ENCODE measurements around the gene LMO7.
"Not testable (repeated sequence)": the region's sequence is repeated elsewhere in the genome, so short reads cannot be mapped to it uniquely, and the experiment has no call there.

The LMO7 gene

DNA sequence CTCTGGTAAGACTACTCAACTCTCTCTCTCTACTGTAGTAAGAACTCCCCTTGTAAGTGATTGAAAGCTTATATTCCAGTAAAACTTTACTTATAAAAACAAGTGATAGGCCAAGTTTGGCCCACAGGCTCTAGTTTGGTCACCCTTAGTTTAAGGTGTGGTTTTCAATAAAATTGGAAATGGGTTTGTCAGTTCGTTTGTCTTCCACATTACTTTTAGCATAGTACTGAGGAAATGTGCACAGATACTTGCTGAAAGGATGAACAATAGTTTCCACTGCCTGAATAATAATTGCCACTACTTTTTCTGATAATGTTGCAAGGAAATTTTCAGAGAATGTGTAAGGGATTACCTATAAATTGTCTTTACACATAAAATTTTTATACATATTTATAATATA is 54.5 kb downstream of the LMO7 start:
- Histone ChIP-seq H3K36me3 (ENCODE audit: control insufficient read depth in 5 of 5, insufficient read depth in 5 of 5, low read length in 5 of 5) (peaks cover 0 to 6% (median 0%) of the 10 kb centered on the region in 5 donors), H3K4me3 (ENCODE audit: low read depth in 1 of 5, low read length in 5 of 5) (no peak overlapping the region), H3K27ac (ENCODE audit: low read depth, low read length) (no peak overlapping the region), H3K4me1 (ENCODE audit: control insufficient read depth in 5 of 5, insufficient read depth in 5 of 5, low read length in 5 of 5) (no peaks in the 10 kb centered on the region), H3K9me3 (ENCODE audit: control insufficient read depth in 5 of 5, low read length in 5 of 5) (no peaks in the 10 kb centered on the region), H3K27me3 (ENCODE audit: control insufficient read depth in 5 of 5, insufficient read depth in 4 of 5, low read length in 5 of 5) (no peaks in the 10 kb centered on the region), H3K9ac (ENCODE audit: low read length in 5 of 5) (no peak overlapping the region)

DNA sequence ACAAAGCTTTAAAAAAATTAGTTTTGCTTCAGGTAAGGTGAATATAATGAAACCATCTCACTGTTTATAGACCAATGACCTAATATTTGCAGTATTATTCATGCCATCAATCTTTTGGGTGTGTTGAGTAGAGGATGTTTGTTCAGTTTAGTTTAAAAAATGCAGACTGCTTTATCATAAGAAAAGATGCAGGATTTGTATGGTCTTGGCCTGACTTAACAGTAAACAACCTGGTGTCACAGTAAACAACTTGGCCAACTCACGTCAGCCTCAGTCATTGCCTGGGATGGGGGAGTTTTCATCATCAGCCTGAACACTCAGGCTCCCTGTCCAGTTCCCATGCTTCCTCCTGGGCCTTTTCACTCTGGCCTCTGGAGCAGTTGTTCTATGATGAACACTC is 55.1 kb downstream of the LMO7 start:
- Histone ChIP-seq H3K27ac (ENCODE audit: low read depth, low read length) (no peak overlapping the region), H3K9me3 (ENCODE audit: control insufficient read depth in 5 of 5, low read length in 5 of 5) (no peaks in the 10 kb centered on the region), H3K9ac (ENCODE audit: low read length in 5 of 5) (no peak overlapping the region), H3K4me3 (ENCODE audit: low read depth in 1 of 5, low read length in 5 of 5) (no peak overlapping the region), H3K4me1 (ENCODE audit: control insufficient read depth in 5 of 5, insufficient read depth in 5 of 5, low read length in 5 of 5) (no peaks in the 10 kb centered on the region), H3K27me3 (ENCODE audit: control insufficient read depth in 5 of 5, insufficient read depth in 4 of 5, low read length in 5 of 5) (no peaks in the 10 kb centered on the region), H3K36me3 (ENCODE audit: control insufficient read depth in 5 of 5, insufficient read depth in 5 of 5, low read length in 5 of 5) (peaks cover 0 to 6% (median 0%) of the 10 kb centered on the region in 5 donors)

DNA sequence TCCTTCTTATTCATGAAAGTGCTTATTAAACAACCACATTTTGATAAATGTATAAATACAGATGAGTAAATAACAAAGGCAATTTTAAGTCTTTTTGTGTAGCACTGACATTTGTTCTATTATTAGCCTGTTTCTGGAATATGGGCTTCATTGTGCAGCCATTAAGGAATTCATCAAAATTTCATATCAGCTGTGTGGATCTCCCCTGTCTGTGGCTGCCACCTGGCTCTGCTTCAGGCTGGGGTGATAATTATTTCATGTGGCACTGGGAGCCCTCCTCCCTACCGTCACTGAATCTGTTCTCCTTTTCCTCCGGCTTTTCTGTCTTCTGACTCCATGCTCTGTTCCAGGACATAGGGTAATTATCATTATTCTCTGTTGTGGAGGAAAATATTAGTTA is 57.1 kb downstream of the LMO7 start:
- peaks cover 0 to 6% (median 0%) of the 10 kb centered on the region in 5 donors for H3K36me3 ChIP-seq (ENCODE audit: control insufficient read depth in 5 of 5, insufficient read depth in 5 of 5, low read length in 5 of 5)
- H3K9ac ChIP-seq (ENCODE audit: low read length in 5 of 5) = no peak overlapping the region
- H3K4me1 ChIP-seq (ENCODE audit: control insufficient read depth in 5 of 5, insufficient read depth in 5 of 5, low read length in 5 of 5) = no peaks in the 10 kb centered on the region
- no peak overlapping the region for H3K4me3 ChIP-seq (ENCODE audit: low read depth in 1 of 5, low read length in 5 of 5)
- no peak overlapping the region for H3K27ac ChIP-seq (ENCODE audit: low read depth, low read length)
- no peaks in the 10 kb centered on the region for H3K27me3 ChIP-seq (ENCODE audit: control insufficient read depth in 5 of 5, insufficient read depth in 4 of 5, low read length in 5 of 5)
- no peaks in the 10 kb centered on the region for H3K9me3 ChIP-seq (ENCODE audit: control insufficient read depth in 5 of 5, low read length in 5 of 5)

DNA sequence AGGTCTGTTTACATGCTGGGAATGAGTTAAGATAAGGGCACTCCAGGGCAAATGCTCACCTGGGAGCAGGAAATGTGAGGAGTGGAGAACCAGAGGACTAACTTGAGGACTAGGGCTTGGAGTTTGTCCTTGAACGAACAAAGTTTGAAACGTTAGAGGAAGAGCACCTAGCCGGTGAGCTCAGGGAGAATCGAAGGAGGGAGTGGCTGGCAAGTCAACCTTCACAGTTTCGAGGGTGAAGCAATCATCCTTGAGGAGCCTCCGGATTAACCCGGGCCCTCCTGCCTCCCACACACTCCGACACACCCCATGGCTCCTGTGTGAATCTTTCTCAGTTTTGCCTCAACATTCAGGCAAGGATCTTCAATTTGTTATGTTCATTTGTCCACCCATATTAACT is 58.6 kb downstream of the LMO7 start:
- no peak overlapping the region for H3K27ac ChIP-seq (ENCODE audit: low read depth, low read length)
- H3K9me3 ChIP-seq (ENCODE audit: control insufficient read depth in 5 of 5, low read length in 5 of 5) = no peaks in the 10 kb centered on the region
- no peak overlapping the region for H3K4me3 ChIP-seq (ENCODE audit: low read depth in 1 of 5, low read length in 5 of 5)
- peaks cover 0 to 6% (median 0%) of the 10 kb centered on the region in 5 donors for H3K36me3 ChIP-seq (ENCODE audit: control insufficient read depth in 5 of 5, insufficient read depth in 5 of 5, low read length in 5 of 5)
- no peak overlapping the region for H3K9ac ChIP-seq (ENCODE audit: low read length in 5 of 5)
- H3K4me1 ChIP-seq (ENCODE audit: control insufficient read depth in 5 of 5, insufficient read depth in 5 of 5, low read length in 5 of 5) = no peaks in the 10 kb centered on the region
- no peaks in the 10 kb centered on the region for H3K27me3 ChIP-seq (ENCODE audit: control insufficient read depth in 5 of 5, insufficient read depth in 4 of 5, low read length in 5 of 5)

DNA sequence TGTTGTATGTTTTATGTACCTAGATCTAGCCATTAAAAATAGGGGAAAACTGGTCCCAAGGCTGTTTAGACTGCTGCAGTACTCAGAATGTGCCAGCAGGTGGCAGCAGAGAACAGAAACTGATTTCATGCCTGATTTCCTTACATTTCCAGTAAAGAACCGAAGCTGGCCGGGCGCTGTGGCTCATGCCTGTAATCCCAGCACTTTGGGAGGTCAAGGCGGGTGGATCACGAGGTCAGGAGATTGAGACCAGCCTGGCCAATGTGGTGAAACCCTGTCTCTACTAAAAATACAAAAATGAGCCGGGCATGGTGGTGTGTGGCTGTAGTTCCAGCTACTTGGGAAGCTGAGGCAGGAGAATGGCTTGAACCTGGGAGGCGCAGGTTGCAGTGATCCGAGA is 59.8 kb downstream of the LMO7 start:
- H3K4me3 ChIP-seq (ENCODE audit: low read depth in 1 of 5, low read length in 5 of 5); H3K36me3 ChIP-seq (ENCODE audit: control insufficient read depth in 5 of 5, insufficient read depth in 5 of 5, low read length in 5 of 5); H3K4me1 ChIP-seq (ENCODE audit: control insufficient read depth in 5 of 5, insufficient read depth in 5 of 5, low read length in 5 of 5): not testable (repeated sequence)

DNA sequence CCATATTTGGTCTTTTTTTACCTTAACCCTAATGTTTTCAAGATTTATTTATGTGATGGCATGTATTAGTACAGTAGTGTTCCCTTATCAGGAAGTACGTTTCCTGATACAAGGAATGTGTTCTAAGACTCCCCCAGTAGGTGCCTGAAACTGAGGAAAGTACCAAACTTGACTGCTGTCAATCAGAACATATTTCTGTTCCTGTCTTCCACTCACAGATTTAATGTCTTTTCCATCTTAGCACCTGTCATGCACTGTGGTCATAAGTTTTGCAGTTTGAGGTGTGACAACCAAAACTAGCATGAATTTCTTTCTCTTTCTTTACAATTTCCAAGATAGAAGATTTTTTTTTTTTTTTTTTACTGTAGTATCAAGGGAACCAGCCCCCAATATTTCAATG is 62.9 kb downstream of the LMO7 start:
- H3K4me1 ChIP-seq (ENCODE audit: control insufficient read depth in 5 of 5, insufficient read depth in 5 of 5, low read length in 5 of 5) = no peaks in the 10 kb centered on the region
- H3K4me3 ChIP-seq (ENCODE audit: low read depth in 1 of 5, low read length in 5 of 5) = no peak overlapping the region
- H3K36me3 ChIP-seq (ENCODE audit: control insufficient read depth in 5 of 5, insufficient read depth in 5 of 5, low read length in 5 of 5) = peaks cover 0 to 4% (median 0%) of the 10 kb centered on the region in 5 donors
- H3K9me3 ChIP-seq (ENCODE audit: control insufficient read depth in 5 of 5, low read length in 5 of 5) = no peaks in the 10 kb centered on the region
- H3K27me3 ChIP-seq (ENCODE audit: control insufficient read depth in 5 of 5, insufficient read depth in 4 of 5, low read length in 5 of 5) = no peaks in the 10 kb centered on the region
- no peak overlapping the region for H3K9ac ChIP-seq (ENCODE audit: low read length in 5 of 5)
- H3K27ac ChIP-seq (ENCODE audit: low read depth, low read length) = no peak overlapping the region

More for the DNA sequence above, 59.8 kb downstream of the LMO7 start:
- not testable (repeated sequence) for H3K9me3 ChIP-seq (ENCODE audit: control insufficient read depth in 5 of 5, low read length in 5 of 5); H3K27ac ChIP-seq (ENCODE audit: low read depth, low read length); H3K27me3 ChIP-seq (ENCODE audit: control insufficient read depth in 5 of 5, insufficient read depth in 4 of 5, low read length in 5 of 5); H3K9ac ChIP-seq (ENCODE audit: low read length in 5 of 5)

DNA sequence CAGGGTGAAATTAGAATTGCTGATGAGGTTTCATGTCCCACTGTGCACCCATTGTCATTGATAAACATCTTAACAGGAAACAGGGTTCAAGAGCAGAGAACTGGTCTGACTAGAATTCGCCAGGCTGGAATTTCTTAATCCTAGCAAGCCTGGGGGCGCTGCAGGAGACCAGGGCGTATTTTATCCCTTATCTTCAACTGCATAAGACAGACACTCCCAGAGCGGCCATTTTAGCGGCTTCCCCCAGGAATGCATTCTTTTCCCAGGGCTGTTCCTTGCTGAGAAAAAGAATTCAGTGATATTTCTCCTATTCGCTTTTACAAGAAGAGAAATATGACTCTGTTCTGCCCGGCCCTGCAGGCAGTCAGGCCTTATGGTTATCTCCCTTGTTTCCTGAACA is 63.6 kb downstream of the LMO7 start:
- not testable (repeated sequence) for H3K36me3 ChIP-seq (ENCODE audit: control insufficient read depth in 5 of 5, insufficient read depth in 5 of 5, low read length in 5 of 5); H3K4me3 ChIP-seq (ENCODE audit: low read depth in 1 of 5, low read length in 5 of 5); H3K27ac ChIP-seq (ENCODE audit: low read depth, low read length); H3K9ac ChIP-seq (ENCODE audit: low read length in 5 of 5); H3K27me3 ChIP-seq (ENCODE audit: control insufficient read depth in 5 of 5, insufficient read depth in 4 of 5, low read length in 5 of 5); H3K9me3 ChIP-seq (ENCODE audit: control insufficient read depth in 5 of 5, low read length in 5 of 5); H3K4me1 ChIP-seq (ENCODE audit: control insufficient read depth in 5 of 5, insufficient read depth in 5 of 5, low read length in 5 of 5)

DNA sequence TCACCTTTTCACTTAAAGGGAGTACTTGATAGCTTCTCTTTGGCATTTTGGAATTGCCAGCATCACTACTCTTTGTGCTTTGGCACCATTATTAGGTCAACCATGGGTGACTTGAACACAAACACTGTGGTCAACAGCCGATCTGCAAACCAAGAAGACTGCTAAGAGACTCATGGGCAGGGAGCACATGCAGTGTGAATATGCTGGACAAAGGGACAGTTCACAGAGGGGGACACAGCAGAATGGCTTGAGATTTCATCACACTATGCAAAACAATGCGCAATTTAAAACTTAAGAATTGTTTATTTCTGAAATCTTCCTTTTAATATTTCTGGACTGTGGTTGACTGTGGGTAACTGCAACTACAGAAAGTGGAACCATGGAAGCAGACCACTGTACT is 64.4 kb downstream of the LMO7 start:
- Histone ChIP-seq H3K27me3 (ENCODE audit: control insufficient read depth in 5 of 5, insufficient read depth in 4 of 5, low read length in 5 of 5) (no peaks in the 10 kb centered on the region), H3K9ac (ENCODE audit: low read length in 5 of 5) (no peak overlapping the region), H3K9me3 (ENCODE audit: control insufficient read depth in 5 of 5, low read length in 5 of 5) (no peaks in the 10 kb centered on the region), H3K4me3 (ENCODE audit: low read depth in 1 of 5, low read length in 5 of 5) (no peak overlapping the region), H3K36me3 (ENCODE audit: control insufficient read depth in 5 of 5, insufficient read depth in 5 of 5, low read length in 5 of 5) (peaks cover 0 to 4% (median 0%) of the 10 kb centered on the region in 5 donors), H3K4me1 (ENCODE audit: control insufficient read depth in 5 of 5, insufficient read depth in 5 of 5, low read length in 5 of 5) (no peaks in the 10 kb centered on the region), H3K27ac (ENCODE audit: low read depth, low read length) (no peak overlapping the region)

DNA sequence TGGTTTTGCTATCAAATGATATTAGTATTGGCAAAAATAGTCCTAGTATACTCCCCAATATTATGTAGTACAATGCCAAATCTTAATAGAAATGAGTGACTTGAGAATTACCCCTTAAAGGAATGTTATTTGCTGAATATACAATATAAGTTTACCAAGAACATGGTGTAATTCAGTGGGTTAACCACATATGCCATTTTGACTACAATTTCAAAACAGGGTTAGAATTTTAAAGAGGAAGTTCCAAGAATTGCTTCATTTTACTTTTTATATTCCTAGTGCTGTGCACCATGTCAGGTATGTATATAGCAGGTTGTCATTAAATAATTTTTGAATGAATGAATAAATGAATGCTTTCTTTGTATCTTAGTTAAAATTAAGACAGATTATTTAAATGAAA is 66.3 kb downstream of the LMO7 start:
- H3K4me1 ChIP-seq (ENCODE audit: control insufficient read depth in 5 of 5, insufficient read depth in 5 of 5, low read length in 5 of 5) = no peaks in the 10 kb centered on the region
- H3K4me3 ChIP-seq (ENCODE audit: low read depth in 1 of 5, low read length in 5 of 5) = no peak overlapping the region
- no peak overlapping the region for H3K27ac ChIP-seq (ENCODE audit: low read depth, low read length)
- H3K27me3 ChIP-seq (ENCODE audit: control insufficient read depth in 5 of 5, insufficient read depth in 4 of 5, low read length in 5 of 5) = no peaks in the 10 kb centered on the region
- no peak overlapping the region for H3K9ac ChIP-seq (ENCODE audit: low read length in 5 of 5)
- peaks cover 0 to 4% (median 0%) of the 10 kb centered on the region in 5 donors for H3K36me3 ChIP-seq (ENCODE audit: control insufficient read depth in 5 of 5, insufficient read depth in 5 of 5, low read length in 5 of 5)
- H3K9me3 ChIP-seq (ENCODE audit: control insufficient read depth in 5 of 5, low read length in 5 of 5) = no peaks in the 10 kb centered on the region

DNA sequence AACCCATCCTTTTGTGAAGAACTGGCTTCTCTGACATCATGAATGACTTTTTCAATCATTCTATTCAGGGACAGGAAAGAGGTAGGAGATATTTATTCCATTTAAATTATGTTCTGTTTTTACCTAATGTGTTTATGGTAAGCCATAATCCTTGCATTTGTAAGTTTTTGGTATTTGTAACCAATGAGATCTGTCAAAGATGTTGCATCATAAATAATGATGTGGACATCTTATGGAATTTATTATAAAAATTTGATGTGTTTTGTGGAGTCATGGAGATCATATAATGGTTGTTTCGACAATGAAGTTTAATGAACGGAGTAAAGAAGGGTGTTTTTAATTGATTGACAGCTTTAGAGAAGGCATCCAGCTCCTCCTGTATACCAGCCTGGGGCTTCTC is 67.6 kb downstream of the LMO7 start:
- no peak overlapping the region for H3K27ac ChIP-seq (ENCODE audit: low read depth, low read length)
- H3K4me1 ChIP-seq (ENCODE audit: control insufficient read depth in 5 of 5, insufficient read depth in 5 of 5, low read length in 5 of 5) = no peaks in the 10 kb centered on the region

More for the DNA sequence above, 67.6 kb downstream of the LMO7 start:
- no peak overlapping the region for H3K4me3 ChIP-seq (ENCODE audit: low read depth in 1 of 5, low read length in 5 of 5)
- H3K36me3 ChIP-seq (ENCODE audit: control insufficient read depth in 5 of 5, insufficient read depth in 5 of 5, low read length in 5 of 5) = peaks cover 0 to 4% (median 0%) of the 10 kb centered on the region in 5 donors
- no peak overlapping the region for H3K9ac ChIP-seq (ENCODE audit: low read length in 5 of 5)
- H3K27me3 ChIP-seq (ENCODE audit: control insufficient read depth in 5 of 5, insufficient read depth in 4 of 5, low read length in 5 of 5) = no peaks in the 10 kb centered on the region
- H3K9me3 ChIP-seq (ENCODE audit: control insufficient read depth in 5 of 5, low read length in 5 of 5) = no peaks in the 10 kb centered on the region

Data from subcutaneous abdominal adipose tissue (tissue), 5 donors.